GM21619 (cell line): Measurements from ENCODE around the gene DAB1.

Experiments
- ATAC-seq: cut with Tn5 transposase; IDR thresholded peaks from one replicate; pipeline ENCODE4 v1.9.1; 2021; ENCODE audit not compliant: unreplicated experiment

DAB1 gene

GRCh38 chr1:56991576-56991975, 432.3 kb downstream of the DAB1 start:
- ATAC-seq = no peak

- ATAC-seq = no peak
These were observed 437.5 kb downstream of the DAB1 start for GRCh38 chr1:56986397-56986796.

- no peak for ATAC-seq
These were observed 438.0 kb downstream of the DAB1 start for GRCh38 chr1:56985857-56986256.

- no peak for ATAC-seq
These were observed 440.4 kb downstream of the DAB1 start for GRCh38 chr1:56983484-56983883.

- no peak for ATAC-seq
These were observed 443.7 kb downstream of the DAB1 start for GRCh38 chr1:56979986-56980755.

- no peak for ATAC-seq
These were observed 445.0 kb downstream of the DAB1 start for GRCh38 chr1:56978819-56979218.

- no peak for ATAC-seq
These were observed 445.9 kb downstream of the DAB1 start for GRCh38 chr1:56977910-56978309.

GRCh38 chr1:56975446-56975845, 448.4 kb downstream of the DAB1 start:
- no peak for ATAC-seq

GRCh38 chr1:56973923-56974742, 449.7 kb downstream of the DAB1 start:
- ATAC-seq = no peak

- no peak for ATAC-seq
These were observed 450.9 kb downstream of the DAB1 start for GRCh38 chr1:56972976-56973375.

GRCh38 chr1:56970280-56970679, 453.6 kb downstream of the DAB1 start:
- no peak for ATAC-seq

GRCh38 chr1:56968878-56969495, 454.9 kb downstream of the DAB1 start:
- ATAC-seq = no peak

GRCh38 chr1:56967900-56968832, 455.7 kb downstream of the DAB1 start:
- ATAC-seq = no peak

GRCh38 chr1:56967355-56967754, 456.5 kb downstream of the DAB1 start:
- ATAC-seq = no peak

- ATAC-seq = no peak
These were observed 457.2 kb downstream of the DAB1 start for GRCh38 chr1:56966698-56966999.

GRCh38 chr1:56965916-56966697, 457.8 kb downstream of the DAB1 start, which contains the start of gene C8B:
TSS of gene C8B (minus strand) at chr1:56966015. CDS start at chr1:56965948, 67 bp downstream.
- ATAC-seq = no peak

- ATAC-seq = no peak
These were observed 458.7 kb downstream of the DAB1 start for GRCh38 chr1:56965191-56965590.

GRCh38 chr1:56964349-56965017, 459.4 kb downstream of the DAB1 start:
- no peak for ATAC-seq

- ATAC-seq = no peak
These were observed 460.2 kb downstream of the DAB1 start for GRCh38 chr1:56963667-56964066.
